ENCODE measurements around the gene EHMT1.

- TF ChIP-seq POLR2A (IDR thresholded peaks at IDR 0.05; ENCODE audit: low read depth, low read length) (no peak), NBN (IDR thresholded peaks at IDR 0.05) (no peak), GABPA (IDR thresholded peaks at IDR 0.05; ENCODE audit: low read depth) (no peak), CTCF (IDR thresholded peaks at IDR 0.05 in 2 of 3, conservative IDR thresholded peaks at IDR 0.05 in 1 of 3; ENCODE audit: control insufficient read depth in 2 of 3, extremely low read depth in 1 of 3, insufficient read depth in 1 of 3, low read depth in 3 of 3, low read length in 3 of 3) (no peak), BHLHE40 (IDR thresholded peaks at IDR 0.05; ENCODE audit: borderline replicate concordance in 1 of 2, low read depth in 2 of 2, low read length in 1 of 2) (no peak), NFIC (IDR thresholded peaks at IDR 0.05; ENCODE audit: low read depth, low read length) (no peak)
These were observed 39.6 kb upstream of the EHMT1 start for GRCh38 chr9:137579259-137579604.

Data from GM12878 (cell line).